CMK (cell line): Measurements from ENCODE around the gene MYRIP.

Experiments used
- DNase-seq: peaks from one replicate; pipeline ENCODE4 v3.0.0-alpha.2; 2010; ENCODE audit warnings: low read depth

MYRIP gene

DNA sequence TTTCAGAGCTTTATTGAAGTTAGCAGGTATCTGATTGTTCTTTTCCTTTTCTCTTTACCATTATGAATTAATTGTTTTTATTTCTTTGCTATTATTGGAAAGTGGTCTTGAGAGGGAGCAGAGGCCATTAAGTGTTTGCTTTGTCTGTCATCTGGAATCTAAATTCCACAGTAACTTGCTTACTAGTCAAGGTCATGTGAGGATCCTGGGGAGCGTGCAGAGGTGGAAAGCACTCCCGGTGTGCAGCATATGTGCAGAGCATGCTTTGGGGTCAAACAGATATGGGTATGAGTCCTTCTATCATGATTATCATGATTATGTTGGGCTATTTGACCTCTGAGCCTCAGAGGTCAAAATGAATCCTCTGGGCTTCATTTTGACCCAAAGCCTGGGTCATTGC lies 96.4 kb downstream of the MYRIP start:
- no peak for DNase-seq

GRCh38 chr3:39907981-39908380 lies 98.6 kb downstream of the MYRIP start:
- DNase-seq, result peak; percentile 17

DNA sequence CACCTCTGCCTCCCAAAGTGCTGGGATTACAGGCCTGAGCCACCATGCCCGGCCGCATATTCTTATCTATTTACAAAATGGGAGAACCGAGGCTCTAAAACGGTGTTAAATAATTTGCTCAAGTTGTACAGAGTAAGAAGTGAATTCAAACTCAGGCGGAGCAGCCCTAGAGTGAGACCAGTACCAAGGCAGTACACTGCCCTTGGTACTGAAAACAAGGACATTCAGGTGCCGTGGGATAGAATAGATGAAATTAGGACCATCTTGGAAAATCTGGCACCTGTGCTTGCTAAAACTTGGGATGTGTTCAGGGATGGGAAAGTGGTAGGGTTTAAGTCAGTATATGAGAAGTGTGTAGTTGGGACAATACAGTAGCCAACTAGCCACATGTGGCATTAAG lies 100.7 kb downstream of the MYRIP start:
- DNase-seq, result no peak

DNA sequence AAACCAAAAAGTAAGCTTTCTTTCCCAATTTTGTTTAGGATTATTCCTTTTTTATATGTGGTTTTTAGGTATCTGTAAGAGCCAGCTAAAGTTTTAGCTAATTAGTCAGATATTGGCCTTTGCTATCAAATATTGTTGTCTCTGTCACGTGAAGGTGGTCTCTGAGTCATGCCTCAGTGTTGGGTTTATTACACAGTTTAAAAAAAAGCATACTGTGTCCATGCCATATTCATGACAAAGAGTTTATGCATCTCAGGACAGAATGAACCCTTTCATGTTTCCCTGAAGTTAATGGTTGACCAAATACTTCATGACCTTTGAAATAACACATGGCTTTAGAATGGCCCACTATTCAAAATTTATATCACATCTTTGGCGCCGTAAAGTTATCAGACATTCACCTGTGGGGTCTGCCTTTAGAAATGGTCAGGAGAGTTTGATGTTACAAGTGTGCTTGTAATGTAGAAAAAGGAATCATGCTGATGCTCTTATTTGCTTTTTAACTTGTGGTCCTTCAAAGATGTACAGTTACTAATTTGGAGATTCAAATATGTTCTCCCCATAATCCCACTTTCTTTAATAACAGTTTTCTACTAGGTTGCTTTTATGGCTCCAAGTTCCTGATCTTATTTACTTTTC lies 101.5 kb downstream of the MYRIP start:
- no peak for DNase-seq

DNA sequence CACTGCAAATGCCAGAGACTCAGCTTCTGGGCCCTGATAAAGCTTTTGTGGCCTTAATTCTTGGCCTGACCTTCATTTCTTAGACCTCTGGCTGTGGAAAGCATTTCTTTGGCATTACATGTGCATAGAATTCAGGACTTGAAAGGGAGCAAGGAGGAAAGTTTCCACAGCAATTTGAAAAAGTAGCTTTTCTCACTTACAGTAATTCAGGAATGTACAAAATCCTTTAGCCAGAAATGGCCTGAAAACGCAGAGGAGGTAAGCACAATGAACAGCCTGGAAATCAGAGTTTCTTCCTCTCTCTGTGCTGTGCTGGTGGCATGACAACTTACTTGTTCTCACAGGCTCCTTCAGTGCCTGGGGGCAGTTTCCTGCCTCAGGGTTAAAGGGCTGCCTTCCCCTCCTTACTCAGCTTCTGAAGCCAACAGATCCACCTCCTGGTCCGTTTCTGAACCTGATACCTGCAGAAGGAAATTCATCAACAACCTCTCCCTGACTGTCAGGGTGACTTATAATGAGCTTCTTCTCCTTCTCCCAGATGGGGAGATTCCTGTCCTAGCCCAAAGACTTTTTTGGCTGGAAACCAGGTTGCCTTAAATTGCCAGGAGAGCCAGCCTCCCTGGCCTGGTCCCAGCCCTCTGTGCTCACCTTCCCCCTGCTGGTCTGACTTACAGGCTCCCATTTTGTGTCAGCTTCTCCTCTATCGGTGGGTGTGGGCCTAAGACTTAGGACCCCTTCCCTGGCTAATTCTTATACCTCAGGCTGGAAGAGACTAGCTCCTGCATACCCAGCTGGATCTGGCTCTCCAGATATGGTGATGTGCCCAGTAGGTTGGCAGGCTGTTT lies 102.3 kb downstream of the MYRIP start:
- DNase-seq, result no peak

- DNase-seq, result no peak
Observed at GRCh38 chr3:39915027-39915426, 105.6 kb downstream of the MYRIP start.

DNA sequence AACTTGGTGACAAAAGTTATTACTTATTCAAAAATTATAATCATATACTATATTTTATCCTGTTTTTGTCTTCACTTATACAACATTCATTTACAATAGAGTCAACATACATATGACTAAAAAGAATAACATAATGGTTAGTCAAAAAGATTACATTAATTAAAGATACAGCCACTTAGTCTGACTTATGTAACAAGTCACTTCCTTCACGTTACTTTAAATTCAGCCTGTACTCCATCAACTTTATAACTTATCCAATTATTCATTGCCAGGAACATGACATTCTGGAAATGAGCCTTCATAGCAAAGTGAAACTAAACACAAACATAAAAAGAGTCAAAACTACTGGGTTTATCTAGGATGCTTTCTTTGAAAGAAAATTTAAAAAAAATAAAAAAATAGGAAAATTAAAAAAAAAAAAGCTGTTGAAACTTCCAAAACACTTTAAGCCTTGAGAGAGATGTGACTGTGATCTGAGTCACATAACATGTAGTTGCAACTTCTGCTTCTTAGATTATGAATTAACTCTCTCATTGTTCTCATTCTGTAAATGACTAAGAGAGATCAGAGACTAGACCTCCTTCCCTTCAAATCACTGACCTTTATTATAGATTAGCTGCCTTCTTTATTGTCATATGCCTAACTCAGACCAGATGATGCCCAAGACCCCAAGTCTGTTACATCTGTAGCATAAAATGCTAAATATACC lies 107.8 kb downstream of the MYRIP start:
- no peak for DNase-seq

- no peak for DNase-seq
Observed at GRCh38 chr3:39919281-39919680, 109.9 kb downstream of the MYRIP start.

DNA sequence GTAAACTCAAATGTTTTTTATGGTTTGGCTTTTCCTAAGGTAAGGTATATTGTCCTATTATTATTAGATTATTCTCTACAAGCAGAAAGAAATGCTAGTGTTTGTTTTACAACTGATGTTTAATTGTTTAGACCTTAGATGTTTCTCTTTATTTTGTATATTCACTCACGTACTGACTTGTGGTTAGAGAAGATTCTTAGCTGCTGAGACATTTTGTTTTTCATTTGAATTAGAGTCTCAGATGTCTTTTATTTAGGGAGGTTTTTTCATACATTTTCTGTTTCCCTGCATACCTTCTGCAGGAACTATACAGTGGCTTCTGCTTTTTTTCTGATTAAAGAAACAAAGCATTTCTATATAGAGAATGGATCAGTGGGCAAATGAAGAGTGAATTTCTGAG lies 110.9 kb downstream of the MYRIP start:
- DNase-seq, result no peak

DNA sequence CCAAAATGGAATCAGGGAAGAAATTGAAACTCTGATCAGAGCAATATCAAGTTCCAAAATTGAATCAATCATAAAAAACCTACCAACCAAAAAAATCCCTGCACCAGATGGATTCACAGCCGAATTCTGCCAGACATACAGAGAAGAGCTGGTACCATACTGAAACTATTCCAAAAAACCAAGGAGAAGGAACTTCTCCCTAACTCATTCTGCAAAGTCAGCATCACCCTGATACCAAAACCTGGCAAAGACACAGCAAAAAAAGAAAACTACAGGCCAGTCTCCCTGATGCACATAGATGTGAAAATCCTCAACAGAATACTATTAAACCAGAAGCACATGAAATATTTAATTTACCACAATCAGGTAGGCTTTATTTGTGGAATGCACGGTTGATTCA lies 118.1 kb downstream of the MYRIP start:
- DNase-seq, result no peak

- DNase-seq, result no peak
Observed at GRCh38 chr3:39933986-39934693, 124.7 kb downstream of the MYRIP start.

DNA sequence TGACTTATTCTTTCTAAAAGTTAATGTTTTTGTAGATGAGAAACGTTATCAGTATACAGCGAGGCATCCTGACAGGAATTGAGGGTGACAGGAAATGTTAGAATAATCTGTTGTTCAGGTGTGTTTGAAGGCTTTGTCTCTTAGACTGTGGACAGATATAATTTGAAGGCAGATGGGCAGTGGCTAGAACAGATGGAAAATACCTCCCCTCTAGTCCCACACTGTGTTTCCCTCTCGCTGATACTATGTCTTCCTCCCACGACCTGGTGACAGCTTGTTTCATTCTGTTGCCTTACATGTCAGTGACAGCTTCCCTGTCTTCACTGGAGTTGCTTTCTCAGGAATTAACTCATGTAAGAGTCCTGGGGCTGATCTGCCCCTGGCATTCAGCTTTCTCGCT lies 125.3 kb downstream of the MYRIP start:
- no peak for DNase-seq

DNA sequence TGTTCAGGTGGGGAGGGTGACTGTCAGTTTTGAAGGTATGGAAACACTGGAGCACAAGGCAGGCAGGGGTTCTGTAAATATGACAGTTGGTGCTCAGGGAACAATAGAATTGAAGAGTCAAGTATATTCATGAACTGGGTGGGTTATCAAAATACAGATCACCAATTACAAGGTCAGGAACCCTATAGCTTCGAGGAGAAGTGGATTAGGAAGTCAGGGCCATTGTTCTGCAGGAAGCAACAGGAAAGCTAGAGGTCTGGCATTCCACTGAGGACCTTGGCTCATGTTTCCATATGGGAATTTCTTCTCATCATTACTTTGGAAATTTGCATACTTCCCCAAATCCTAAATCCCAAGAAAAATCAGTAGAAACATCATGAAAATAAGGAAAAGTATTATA lies 125.9 kb downstream of the MYRIP start:
- no peak for DNase-seq

DNA sequence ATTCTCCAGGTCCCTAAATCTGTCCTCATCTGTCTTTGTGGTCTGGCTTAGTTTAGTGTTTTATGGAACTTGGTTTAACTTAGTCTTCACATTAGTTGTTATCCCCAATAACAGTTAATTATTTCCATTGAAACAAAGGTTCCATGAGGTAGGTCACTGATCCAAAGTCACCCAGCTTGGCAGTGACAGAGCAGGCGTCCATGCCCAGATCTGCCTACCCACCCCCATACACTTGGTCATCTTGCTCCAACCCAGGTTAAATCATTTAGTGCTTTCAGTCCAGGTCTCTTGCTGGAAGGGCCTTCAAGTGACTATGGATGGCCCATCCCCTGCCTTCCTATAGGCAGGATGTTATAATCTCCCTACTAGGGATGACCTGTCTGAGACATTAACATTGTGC lies 127.4 kb downstream of the MYRIP start:
- DNase-seq, result no peak

DNA sequence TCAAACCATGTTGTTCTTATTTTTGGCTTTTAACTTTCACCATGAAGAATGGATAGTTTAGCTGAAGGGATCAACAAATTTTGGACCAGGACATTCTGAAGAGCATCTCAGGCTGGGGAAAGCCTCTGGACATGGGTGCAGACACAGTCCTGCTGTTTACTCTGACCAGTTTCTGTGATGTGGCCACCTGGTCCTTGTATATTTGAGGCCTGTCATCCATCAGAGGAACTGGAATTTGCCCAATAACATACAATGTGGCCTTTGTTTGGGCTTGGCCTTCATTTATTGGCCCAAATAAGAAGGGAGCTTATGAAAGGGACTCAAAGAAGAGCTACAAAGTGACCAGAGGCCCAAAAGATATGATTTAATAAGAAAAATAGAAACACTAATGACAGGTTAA lies 127.9 kb downstream of the MYRIP start:
- no peak for DNase-seq

DNA sequence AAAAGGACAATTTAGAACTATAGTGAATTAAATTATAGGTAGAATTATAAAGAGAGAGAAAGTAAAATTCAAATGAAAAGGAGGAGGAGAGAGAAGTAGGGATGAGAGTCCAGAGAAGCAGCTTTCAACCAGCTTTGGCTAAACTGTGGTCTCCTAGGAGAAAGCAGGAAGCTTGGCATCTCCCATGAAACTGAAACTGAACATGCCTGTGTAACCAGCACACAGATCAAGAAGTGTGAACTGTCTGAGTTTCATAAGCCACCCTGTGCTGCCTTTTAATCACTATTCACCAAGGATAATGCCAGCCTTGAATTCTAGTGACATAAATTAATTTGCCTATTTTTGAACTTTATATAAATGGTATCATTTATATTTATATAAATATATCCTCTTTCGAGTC lies 128.5 kb downstream of the MYRIP start:
- no peak for DNase-seq

GRCh38 chr3:39941931-39942330 lies 132.5 kb downstream of the MYRIP start:
- no peak for DNase-seq

DNA sequence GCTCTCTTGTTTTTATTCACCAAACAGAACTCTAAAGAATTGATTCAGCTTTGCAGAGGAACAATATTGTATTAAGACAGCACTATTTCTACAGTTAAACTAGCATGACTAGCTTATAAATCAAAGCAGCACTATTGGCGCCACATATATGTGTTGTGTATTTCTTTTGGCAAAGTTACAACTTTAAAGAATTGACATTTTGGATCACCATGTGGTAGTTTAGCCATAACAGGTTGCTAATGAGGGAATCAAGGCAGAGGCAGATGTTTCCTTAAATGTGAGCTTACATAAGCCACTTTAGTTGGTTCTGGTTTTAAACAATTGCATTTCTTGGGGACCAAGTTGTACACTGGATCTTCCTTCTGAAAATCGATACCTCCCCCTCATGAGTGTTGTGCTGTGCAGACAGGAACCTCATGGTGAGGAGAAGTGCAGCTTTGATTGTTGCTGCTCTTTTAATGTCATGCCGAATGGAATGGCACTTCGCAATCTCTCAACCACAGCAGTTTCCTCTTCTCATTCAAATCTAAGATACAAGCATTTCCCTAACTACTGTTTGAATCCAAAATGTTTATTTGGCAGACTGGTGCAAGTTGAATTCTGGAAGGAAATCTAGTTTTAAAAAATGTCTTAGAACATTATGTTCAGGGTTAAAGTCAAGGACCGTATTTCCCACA lies 151.2 kb downstream of the MYRIP start:
- DNase-seq, result no peak

- DNase-seq, result no peak
Observed at GRCh38 chr3:39961230-39961629, 151.8 kb downstream of the MYRIP start.

GRCh38 chr3:39962581-39962980 lies 153.2 kb downstream of the MYRIP start:
- DNase-seq, result no peak

GRCh38 chr3:39965461-39965860 lies 156.1 kb downstream of the MYRIP start:
- DNase-seq, result no peak

GRCh38 chr3:39965997-39966396 lies 156.6 kb downstream of the MYRIP start:
- no peak for DNase-seq
